ENCODE measurements around the gene MROH2A. TPM values are rescaled to one million over a fixed set of nuclear protein-coding genes. Genes with fewer than 3 reads are reported as not detected.

MROH2A gene
- total RNA-seq, 3 donors from 2014 or later (not counting 1 experiment from before 2014, with no cell fraction given), result not detected

DNA sequence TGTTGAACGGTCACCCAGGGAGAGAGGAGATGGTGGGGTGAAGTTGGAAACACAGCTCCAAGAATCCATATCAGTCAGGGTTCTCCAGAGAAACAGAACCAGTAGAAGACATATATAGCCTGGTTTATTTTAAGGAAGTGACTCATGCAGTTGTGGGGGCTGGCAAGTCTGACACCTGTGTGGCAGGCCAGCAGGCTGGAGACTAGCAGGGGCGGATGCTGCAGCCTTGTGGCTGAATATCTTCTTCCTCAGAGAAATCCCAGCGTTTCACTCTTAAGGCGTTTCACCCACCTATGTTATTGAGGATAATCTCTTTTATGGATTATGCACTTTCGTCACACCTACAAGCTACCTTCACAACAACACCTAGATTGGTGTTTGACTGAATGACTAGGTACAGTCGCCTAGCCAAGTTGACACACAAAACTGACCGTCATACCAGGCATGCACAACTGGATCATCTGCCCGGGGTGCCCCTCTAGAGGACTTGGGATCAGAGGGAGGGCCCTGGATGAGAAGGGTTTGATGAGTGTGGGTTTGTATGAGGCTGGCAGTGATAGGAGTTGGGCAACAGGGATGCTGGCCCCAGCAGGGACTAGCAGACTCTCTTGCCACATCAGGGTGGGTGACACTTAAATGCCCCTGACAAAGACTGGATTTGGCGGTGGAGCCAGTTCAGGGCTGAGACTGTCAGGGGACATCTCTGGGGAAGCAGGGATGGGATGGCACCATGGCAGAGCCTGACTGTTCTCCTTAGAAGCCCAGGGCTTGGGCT lies 23.4 kb downstream of the MROH2A start:
- H3K27me3 Mint-ChIP-seq (ENCODE audit: low read depth in 2 of 2), result peaks cover 16 to 33% of the 10 kb centered on the region in 2 donors
- no peaks in the 10 kb centered on the region for H3K36me3 ChIP-seq (ENCODE audit: control insufficient read depth, insufficient read depth, low read length)
- 78% methylated on average over 6 of the region's 9 CpGs for WGBS (ENCODE audit: insufficient coverage)
- ATAC-seq, result peak in 1 of 3 donors; percentile 49
- no peak overlapping the region for H3K4me3 Mint-ChIP-seq
- no peak overlapping the region for H3K4me3 ChIP-seq (ENCODE audit: low read length)
- no peaks in the 10 kb centered on the region for H3K27me3 ChIP-seq (ENCODE audit: control insufficient read depth, insufficient read depth, low read length)
- no peak overlapping the region for H3K27ac ChIP-seq (ENCODE audit: low read length)
- no peaks in the 10 kb centered on the region for H3K36me3 Mint-ChIP-seq
- H3K27ac Mint-ChIP-seq, result no peak overlapping the region
- intact Hi-C loops (cut with micrococcal nuclease), result no loop called here
- no peaks in the 10 kb centered on the region for H3K4me1 ChIP-seq (ENCODE audit: control insufficient read depth, insufficient read depth, low read length)
- DNase-seq, result no peak
- no peaks in the 10 kb centered on the region for H3K4me1 Mint-ChIP-seq
- TF ChIP-seq, protein P1, sequence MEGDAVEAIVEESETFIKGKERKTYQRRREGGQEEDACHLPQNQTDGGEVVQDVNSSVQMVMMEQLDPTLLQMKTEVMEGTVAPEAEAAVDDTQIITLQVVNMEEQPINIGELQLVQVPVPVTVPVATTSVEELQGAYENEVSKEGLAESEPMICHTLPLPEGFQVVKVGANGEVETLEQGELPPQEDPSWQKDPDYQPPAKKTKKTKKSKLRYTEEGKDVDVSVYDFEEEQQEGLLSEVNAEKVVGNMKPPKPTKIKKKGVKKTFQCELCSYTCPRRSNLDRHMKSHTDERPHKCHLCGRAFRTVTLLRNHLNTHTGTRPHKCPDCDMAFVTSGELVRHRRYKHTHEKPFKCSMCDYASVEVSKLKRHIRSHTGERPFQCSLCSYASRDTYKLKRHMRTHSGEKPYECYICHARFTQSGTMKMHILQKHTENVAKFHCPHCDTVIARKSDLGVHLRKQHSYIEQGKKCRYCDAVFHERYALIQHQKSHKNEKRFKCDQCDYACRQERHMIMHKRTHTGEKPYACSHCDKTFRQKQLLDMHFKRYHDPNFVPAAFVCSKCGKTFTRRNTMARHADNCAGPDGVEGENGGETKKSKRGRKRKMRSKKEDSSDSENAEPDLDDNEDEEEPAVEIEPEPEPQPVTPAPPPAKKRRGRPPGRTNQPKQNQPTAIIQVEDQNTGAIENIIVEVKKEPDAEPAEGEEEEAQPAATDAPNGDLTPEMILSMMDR (IDR thresholded peaks at IDR 0.05), result no peak
- no peaks in the 10 kb centered on the region for H3K9me3 Mint-ChIP-seq
- no peaks in the 10 kb centered on the region for H3K9me3 ChIP-seq (ENCODE audit: control insufficient read depth, insufficient read depth, low read length)

DNA sequence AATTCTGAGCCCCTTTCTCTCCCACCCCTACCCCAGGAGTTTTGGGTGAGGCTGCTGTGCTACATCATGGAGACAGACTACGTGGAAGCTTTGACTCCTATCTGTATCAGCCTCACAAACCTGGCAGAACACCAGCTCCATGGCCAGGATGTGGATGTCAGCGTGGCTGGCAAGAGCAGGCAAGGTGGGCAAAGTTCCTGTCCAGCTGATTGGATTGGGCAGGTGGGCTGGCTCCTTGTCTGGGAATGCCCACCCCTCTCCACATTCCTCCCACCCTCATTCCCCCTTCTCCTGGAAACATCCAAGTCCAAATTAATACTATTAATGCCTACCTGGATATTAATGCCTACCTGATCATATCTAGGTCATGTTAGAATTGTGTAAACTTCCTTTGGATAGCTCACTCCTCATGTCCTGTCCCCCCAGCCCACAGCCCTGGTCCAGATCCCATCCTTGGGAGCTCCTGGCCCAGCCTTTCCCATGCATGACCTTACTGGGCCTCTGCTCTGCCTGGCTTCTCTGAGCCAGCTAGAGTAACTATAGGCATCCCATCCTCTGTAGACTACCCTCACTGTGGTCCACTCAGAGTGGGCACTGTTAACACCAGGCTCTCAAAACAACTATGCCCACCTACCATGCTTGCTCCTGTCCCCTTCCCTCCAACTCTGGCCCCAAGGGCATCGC lies 24.1 kb downstream of the MROH2A start:
- Mint-ChIP-seq H3K4me1 (no peaks in the 10 kb centered on the region), H3K36me3 (no peaks in the 10 kb centered on the region), H3K9me3 (no peaks in the 10 kb centered on the region), H3K27ac (no peak overlapping the region), H3K4me3 (no peak overlapping the region), H3K27me3 (ENCODE audit: low read depth in 2 of 2) (peaks cover 16 to 33% of the 10 kb centered on the region in 2 donors)
- ATAC-seq, result no peak
- TF ChIP-seq, protein P1 (IDR thresholded peaks at IDR 0.05), result no peak
- intact Hi-C loops (cut with micrococcal nuclease), result no loop called here
- H3K27me3 ChIP-seq (ENCODE audit: control insufficient read depth, insufficient read depth, low read length), result no peaks in the 10 kb centered on the region
- no peaks in the 10 kb centered on the region for H3K4me1 ChIP-seq (ENCODE audit: control insufficient read depth, insufficient read depth, low read length)
- H3K4me3 ChIP-seq (ENCODE audit: low read length), result no peak overlapping the region
- 62% methylated on average over 2 of the region's 3 CpGs for WGBS (ENCODE audit: insufficient coverage)
- no peaks in the 10 kb centered on the region for H3K36me3 ChIP-seq (ENCODE audit: control insufficient read depth, insufficient read depth, low read length)
- no peak overlapping the region for H3K27ac ChIP-seq (ENCODE audit: low read length)
- H3K9me3 ChIP-seq (ENCODE audit: control insufficient read depth, insufficient read depth, low read length), result no peaks in the 10 kb centered on the region
- DNase-seq, result no peak

DNA sequence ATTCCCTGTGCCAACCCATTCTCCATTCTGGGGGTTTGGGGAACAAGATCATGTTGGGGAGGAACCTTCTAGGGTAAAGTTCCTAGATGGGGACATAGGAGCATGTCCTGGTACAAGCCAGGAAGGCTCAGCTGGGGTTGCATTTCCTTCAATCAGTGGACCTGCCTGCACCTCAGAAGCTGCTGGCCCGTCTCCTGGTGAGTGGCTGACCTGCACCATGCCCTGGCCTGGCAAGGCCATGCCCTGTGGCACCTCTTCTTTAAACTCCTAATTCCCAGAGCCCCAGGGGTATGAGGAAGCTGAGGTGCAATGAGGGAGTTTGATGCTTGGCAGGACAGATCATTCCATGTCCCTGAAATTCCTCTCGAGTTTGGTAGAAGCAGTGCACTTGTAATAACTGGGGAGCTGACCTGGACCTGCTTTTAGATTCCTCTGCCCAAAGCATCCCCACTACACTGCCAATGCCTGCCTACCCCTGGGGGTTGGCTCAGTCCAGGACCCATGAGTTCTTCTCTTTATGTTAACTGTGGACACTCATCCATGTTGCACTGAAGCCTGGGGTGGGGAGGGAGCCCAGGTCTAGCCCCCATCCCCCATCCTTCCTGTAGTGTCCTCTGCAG lies 25.3 kb downstream of the MROH2A start:
- no peak for ATAC-seq
- no peak overlapping the region for H3K4me3 ChIP-seq (ENCODE audit: low read length)
- 67% methylated on average over 2 of the region's 2 CpGs for WGBS (ENCODE audit: insufficient coverage)
- H3K36me3 ChIP-seq (ENCODE audit: control insufficient read depth, insufficient read depth, low read length), result no peaks in the 10 kb centered on the region
- intact Hi-C loops (cut with micrococcal nuclease), result no loop called here
- Mint-ChIP-seq H3K4me3 (no peak overlapping the region), H3K36me3 (no peaks in the 10 kb centered on the region), H3K27ac (no peak overlapping the region), H3K9me3 (no peaks in the 10 kb centered on the region), H3K27me3 (ENCODE audit: low read depth in 2 of 2) (peaks cover 16 to 33% of the 10 kb centered on the region in 2 donors), H3K4me1 (no peaks in the 10 kb centered on the region)
- H3K4me1 ChIP-seq (ENCODE audit: control insufficient read depth, insufficient read depth, low read length), result no peaks in the 10 kb centered on the region
- no peaks in the 10 kb centered on the region for H3K9me3 ChIP-seq (ENCODE audit: control insufficient read depth, insufficient read depth, low read length)
- TF ChIP-seq, protein P1 (IDR thresholded peaks at IDR 0.05), result no peak
- DNase-seq, result no peak
- no peaks in the 10 kb centered on the region for H3K27me3 ChIP-seq (ENCODE audit: control insufficient read depth, insufficient read depth, low read length)
- no peak overlapping the region for H3K27ac ChIP-seq (ENCODE audit: low read length)
